SK-N-MC (cell line): ENCODE results near the gene TSPAN3.

ENCODE experiments used
- DNase-seq: peaks from one replicate; pipeline ENCODE4 v3.0.0-alpha.2; 2011; ENCODE audit warnings: low read depth, low spot score
- H3K27ac ChIP-seq: fragments of 200-600 bp; sonication (generic); 2 replicates; pipeline ENCODE4 v1.5.1; 2016; ENCODE audit warnings: mixed run types
- H3K36me3 ChIP-seq: fragments of 200-600 bp; sonication (generic); 2 replicates; pipeline ENCODE4 v1.6.1; 2017; ENCODE audit warnings: antibody characterized with exemption, low read length, mixed read lengths; ENCODE audit not compliant: insufficient read depth
- H3K4me3 ChIP-seq: fragments of 200-600 bp; sonication (generic); 2 replicates; pipeline ENCODE4 v1.5.1; 2016
- H3K9ac ChIP-seq: fragments of 200-600 bp; sonication (generic); 2 replicates; pipeline ENCODE4 v1.8.0; 2017; ENCODE audit warnings: mixed run types, mixed read lengths; ENCODE audit not compliant: insufficient read length
- H3K9me3 ChIP-seq: fragments of 200-600 bp; sonication (generic); 2 replicates; pipeline ENCODE4 v1.6.1; 2017; ENCODE audit warnings: low read depth, mild to moderate bottlenecking, antibody characterized with exemption, low read length, moderate library complexity, mixed read lengths
- EZH2 ChIP-seq: fragments of 200-600 bp; sonication (generic); IDR thresholded peaks from one replicate; pipeline ENCODE4 v1.6.1; 2017; ENCODE audit warnings: antibody characterized with exemption
- FOXP2 ChIP-seq: optimal IDR thresholded peaks from 2 replicates; pipeline ENCODE3; 2011; ENCODE audit warnings: mild to moderate bottlenecking, moderate library complexity; ENCODE audit not compliant: insufficient read depth; ENCODE audit errors: extremely low read length, control extremely low read depth
- POLR2AphosphoS5 ChIP-seq: IDR thresholded peaks from 2 replicates; pipeline ENCODE4 v1.6.1; 2012; ENCODE audit warnings: mild to moderate bottlenecking, low read depth, low read length, borderline replicate concordance

The TSPAN3 gene

DNA sequence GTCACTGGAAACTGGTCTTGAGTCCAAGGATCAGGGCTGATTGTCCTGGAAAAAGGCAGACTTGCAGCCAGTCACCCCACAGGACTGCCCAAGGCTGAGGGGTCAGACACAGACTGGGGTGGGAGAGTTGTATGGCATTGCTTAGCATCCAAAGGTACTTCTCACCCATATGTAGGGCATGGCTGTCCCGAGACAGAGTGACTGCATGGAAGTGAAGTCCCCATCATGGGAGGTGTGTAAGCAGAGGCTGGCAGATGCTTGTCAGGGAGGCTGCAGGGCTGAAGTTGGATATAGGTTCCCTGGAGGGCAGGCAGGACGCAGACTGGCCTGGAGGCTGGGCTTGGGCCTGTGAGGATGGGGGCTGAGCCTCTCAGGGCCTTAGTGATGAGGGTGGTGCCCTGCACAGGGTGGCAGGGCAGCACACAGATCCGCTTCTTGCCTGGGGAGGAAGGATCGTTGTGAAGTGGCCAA lies 44.9 kb downstream of the TSPAN3 start:
- no peak for TF ChIP-seq EZH2
- TF ChIP-seq FOXP2, result no peak
- no peak for TF ChIP-seq POLR2AphosphoS5
- no peaks in the 10 kb centered on the region for H3K9me3 ChIP-seq
- no peak overlapping the region for H3K27ac ChIP-seq

DNA sequence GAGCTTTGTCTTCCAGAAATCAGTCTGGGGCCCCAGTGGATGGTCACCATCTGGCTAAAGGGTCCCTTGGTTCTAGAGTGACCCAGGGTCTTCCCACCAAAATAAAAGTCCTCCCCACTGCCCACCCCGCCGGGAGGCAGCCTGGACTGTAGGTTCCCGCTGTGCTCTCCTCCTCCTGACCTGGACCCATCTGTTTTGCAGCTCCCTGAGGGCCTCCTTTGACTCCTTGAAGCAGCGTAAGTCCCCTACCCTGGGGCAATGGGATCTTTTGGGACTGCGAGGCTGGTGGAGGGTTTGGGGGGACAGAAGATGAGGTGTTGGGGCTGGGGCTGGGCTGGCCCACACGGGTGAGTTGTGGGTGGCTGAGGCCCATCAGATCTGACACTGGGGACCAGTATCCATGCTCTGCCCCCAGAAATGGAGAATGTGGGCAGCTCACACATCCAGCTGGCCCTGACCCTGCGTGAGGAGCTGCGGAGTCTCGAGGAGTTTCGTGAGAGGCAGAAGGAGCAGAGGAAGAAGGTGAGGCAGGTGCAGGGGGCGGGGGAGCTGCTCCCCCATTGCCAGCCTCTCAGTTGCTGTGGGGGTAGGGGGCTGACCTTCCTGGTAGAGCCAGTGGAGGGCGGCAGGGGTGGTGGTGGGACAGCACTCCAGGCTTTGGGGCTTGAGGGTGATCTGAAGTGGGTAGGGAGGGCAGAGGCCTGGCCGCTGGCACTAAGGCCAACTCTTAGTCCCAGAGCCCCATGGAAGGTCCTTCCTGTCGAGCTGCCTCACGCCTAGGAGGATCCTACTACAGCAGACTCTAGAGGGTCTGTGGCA lies 45.6 kb downstream of the TSPAN3 start:
- Histone ChIP-seq H3K4me3 (no peak overlapping the region), H3K36me3 (no peaks in the 10 kb centered on the region), H3K9me3 (no peaks in the 10 kb centered on the region), H3K9ac (no peak overlapping the region), H3K27ac (no peak overlapping the region)
- DNase-seq, result no peak
- no peak for TF ChIP-seq FOXP2
- TF ChIP-seq EZH2, result no peak
- no peak for TF ChIP-seq POLR2AphosphoS5

More for the DNA sequence above, 44.9 kb downstream of the TSPAN3 start:
- H3K36me3 ChIP-seq, result no peaks in the 10 kb centered on the region
- DNase-seq, result no peak
- no peak overlapping the region for H3K9ac ChIP-seq
- H3K4me3 ChIP-seq, result no peak overlapping the region

GRCh38 chr15:77024273-77025082 lies 46.4 kb downstream of the TSPAN3 start:
- Histone ChIP-seq H3K27ac (no peak overlapping the region), H3K36me3 (no peaks in the 10 kb centered on the region), H3K9ac (no peak overlapping the region), H3K4me3 (no peak overlapping the region), H3K9me3 (no peaks in the 10 kb centered on the region)
- TF ChIP-seq EZH2, result no peak
- no peak for TF ChIP-seq POLR2AphosphoS5
- TF ChIP-seq FOXP2, result no peak
- no peak for DNase-seq

GRCh38 chr15:77023576-77024272 lies 47.2 kb downstream of the TSPAN3 start:
- H3K9me3 ChIP-seq, result no peaks in the 10 kb centered on the region
- TF ChIP-seq EZH2 (no peak), FOXP2 (no peak), POLR2AphosphoS5 (no peak)
- no peak overlapping the region for H3K27ac ChIP-seq

GRCh38 chr15:77022646-77023575 lies 48.0 kb downstream of the TSPAN3 start:
- Histone ChIP-seq H3K9ac (no peak overlapping the region), H3K9me3 (no peaks in the 10 kb centered on the region), H3K27ac (no peak overlapping the region), H3K4me3 (no peak overlapping the region), H3K36me3 (no peaks in the 10 kb centered on the region)
- TF ChIP-seq FOXP2 (no peak), POLR2AphosphoS5 (no peak), EZH2 (no peak)
- DNase-seq, result no peak

More at GRCh38 chr15:77023576-77024272, 47.2 kb downstream of the TSPAN3 start:
- DNase-seq, result no peak
- Histone ChIP-seq H3K36me3 (no peaks in the 10 kb centered on the region), H3K4me3 (no peak overlapping the region), H3K9ac (no peak overlapping the region)

DNA sequence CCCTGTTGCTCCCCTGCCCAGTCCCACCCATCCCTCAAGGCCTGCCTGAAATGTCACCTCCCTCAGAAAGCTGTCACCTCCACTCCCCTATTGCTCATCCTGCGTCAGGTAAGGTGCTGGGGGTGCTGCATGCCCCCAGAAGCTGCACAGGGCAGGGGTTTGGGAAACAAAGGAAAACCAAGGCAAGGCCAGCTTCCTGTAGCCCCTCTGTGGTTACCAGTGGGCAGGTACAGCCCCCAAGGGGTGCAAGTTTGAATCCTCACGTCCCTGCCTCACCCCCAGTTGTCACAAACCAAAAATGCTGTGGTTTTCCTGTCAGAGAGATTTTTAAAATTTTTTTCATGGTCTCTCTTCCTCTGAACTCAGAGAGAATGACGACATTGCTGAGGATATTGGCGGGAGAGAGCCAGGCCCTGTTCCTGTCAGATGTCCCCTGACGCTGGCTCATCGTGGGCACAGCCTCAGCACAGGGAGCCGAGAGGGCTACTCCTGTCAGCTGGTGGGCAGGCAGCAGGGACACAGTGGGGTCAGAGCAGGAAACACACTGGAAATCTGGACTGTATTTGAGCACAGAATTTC lies 49.0 kb downstream of the TSPAN3 start:
- Histone ChIP-seq H3K9me3 (no peaks in the 10 kb centered on the region), H3K36me3 (no peaks in the 10 kb centered on the region), H3K27ac (0 out of 2 replicates have a peak overlapping the region, but pooled peaks have one; percentile 17), H3K9ac (peak overlapping the region; percentile 53), H3K4me3 (no peak overlapping the region)
- DNase-seq, result no peak
- TF ChIP-seq EZH2, result no peak

- Histone ChIP-seq H3K36me3 (no peaks in the 10 kb centered on the region), H3K27ac (no peak overlapping the region), H3K9ac (no peak overlapping the region), H3K4me3 (no peak overlapping the region), H3K9me3 (no peaks in the 10 kb centered on the region)
- TF ChIP-seq FOXP2, result no peak
- no peak for TF ChIP-seq POLR2AphosphoS5
- TF ChIP-seq EZH2, result no peak
- no peak for DNase-seq
These were observed 49.8 kb downstream of the TSPAN3 start for GRCh38 chr15:77021088-77021481.
